ENCODE measurements around the gene LHFPL2. TPM values are rescaled to one million over a fixed set of nuclear protein-coding genes. Genes with fewer than 3 reads are reported as not detected.
A peak's percentile ranks its signal among the peaks of the same experiment; 100 is the strongest.

LHFPL2 gene
- total and polyA plus RNA-seq, 4 donors: 6.5 to 49.4 (median 47.7) TPM

DNA sequence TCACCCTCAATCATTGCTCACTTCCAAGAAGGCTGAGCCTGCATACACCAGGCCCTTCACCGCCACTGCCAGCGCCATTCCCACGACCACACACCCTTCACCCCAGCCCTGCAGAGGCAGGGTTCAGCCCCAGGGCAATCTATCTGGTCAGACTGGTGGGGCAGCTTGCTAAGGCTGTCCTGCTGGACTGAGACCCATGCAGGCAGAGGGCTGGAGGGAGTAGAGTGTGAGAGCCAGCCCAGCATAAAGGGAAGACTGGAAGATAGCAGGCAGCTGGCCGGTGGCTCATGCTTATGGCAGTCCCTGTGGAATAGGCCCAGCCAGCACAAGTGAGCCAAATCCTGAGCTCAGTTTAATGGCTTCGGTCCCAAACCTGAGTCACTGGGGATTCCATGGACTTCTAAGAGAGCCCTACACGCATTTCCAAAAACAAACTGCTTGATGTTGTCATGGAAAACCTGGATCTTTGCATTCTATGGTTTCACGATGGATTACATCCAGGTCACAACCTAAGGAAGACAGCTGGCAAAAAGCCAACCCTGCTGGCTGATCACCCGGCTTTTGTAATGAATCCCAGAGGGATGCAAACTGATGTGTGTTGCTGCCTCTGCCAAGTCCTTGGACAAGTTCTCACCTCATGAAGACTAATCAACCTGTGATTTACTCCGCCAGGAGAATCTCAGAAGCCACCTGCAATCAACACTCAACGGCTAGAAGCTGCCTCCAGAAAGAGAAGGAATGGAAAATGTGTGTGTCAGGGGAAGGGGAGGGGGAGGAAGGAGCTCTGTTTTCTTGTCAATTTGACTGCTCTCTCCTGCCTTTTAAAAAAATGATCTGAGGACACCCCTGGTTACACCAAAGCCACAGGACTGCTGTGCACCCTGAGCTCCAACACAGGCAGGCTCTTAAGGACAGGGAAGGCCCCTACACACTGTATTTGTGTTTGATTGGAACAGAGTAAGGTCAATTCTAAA is 143.6 kb downstream of the LHFPL2 start:
- Histone ChIP-seq H3K36me3 (ENCODE audit: control insufficient read depth in 4 of 4, insufficient read depth in 4 of 4, low read length in 4 of 4) (no peaks in the 10 kb centered on the region), H3K27ac (ENCODE audit: low read depth in 1 of 2, low read length in 1 of 2) (peak overlapping the region; percentile 43 to 78), H3K27me3 (ENCODE audit: control insufficient read depth in 3 of 3, insufficient read depth in 3 of 3, low read length in 2 of 3) (no peaks in the 10 kb centered on the region), H3K9ac (ENCODE audit: insufficient read depth in 1 of 2, low read length in 2 of 2) (peak overlapping the region in 1 of 2 donors; percentile 59), H3K4me1 (ENCODE audit: control insufficient read depth in 5 of 5, insufficient read depth in 5 of 5, low read length in 5 of 5) (peaks cover 6 to 72% (median 55%) of the 10 kb centered on the region in 5 donors), H3K4me3 (no peak overlapping the region), H3K9me3 (ENCODE audit: control insufficient read depth in 4 of 4, insufficient read depth in 3 of 4, low read length in 3 of 4) (no peaks in the 10 kb centered on the region)
- TF ChIP-seq CTCF (IDR thresholded peaks at IDR 0.05; ENCODE audit: control extremely low read depth, extremely low read depth): no peak
- 46 to 56% methylated on average over 10 of the region's 10 CpGs for WGBS, 2 donors
- ATAC-seq (ENCODE audit: insufficient read depth, low FRiP score) (peak; percentile 76), DNase-seq (peak; percentile 95 to 99 (median 99))

DNA sequence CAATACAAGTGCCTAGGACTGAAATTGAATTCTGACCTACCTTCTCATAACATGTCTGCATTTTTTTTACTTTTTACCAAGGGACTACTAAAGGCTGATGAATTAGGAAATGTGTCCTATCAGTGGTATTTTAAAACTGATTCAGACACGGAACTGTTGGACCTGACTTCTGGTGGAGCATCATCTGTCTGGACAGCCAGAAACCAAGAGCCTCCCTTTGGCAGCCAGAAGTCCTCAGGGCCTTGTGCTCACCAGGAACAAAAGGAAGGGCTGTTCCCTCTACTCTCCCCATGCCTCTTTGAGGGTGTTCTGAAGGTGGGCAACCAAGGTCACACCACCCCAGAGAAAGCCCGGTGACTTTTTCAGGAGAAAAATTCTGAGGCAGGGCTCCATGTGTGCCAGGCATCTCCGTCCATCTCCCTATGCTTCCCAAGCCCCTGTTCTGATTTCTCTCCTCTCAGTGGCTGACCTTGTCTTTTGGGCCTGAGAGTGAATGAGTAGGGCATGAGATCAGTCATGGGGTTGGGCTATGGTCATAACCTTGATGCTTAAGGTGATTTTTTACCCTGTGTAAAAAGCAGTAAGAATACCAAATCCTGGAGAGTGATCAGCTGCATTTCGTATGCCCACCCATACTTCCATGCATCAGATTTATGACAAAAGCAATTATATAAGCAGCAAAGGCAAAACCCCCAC is 144.5 kb downstream of the LHFPL2 start:
- Histone ChIP-seq H3K36me3 (ENCODE audit: control insufficient read depth in 4 of 4, insufficient read depth in 4 of 4, low read length in 4 of 4) (no peaks in the 10 kb centered on the region), H3K27me3 (ENCODE audit: control insufficient read depth in 3 of 3, insufficient read depth in 3 of 3, low read length in 2 of 3) (no peaks in the 10 kb centered on the region), H3K4me3 (no peak overlapping the region), H3K9ac (ENCODE audit: insufficient read depth in 1 of 2, low read length in 2 of 2) (peak overlapping the region in 1 of 2 donors; percentile 59), H3K9me3 (ENCODE audit: control insufficient read depth in 4 of 4, insufficient read depth in 3 of 4, low read length in 3 of 4) (no peaks in the 10 kb centered on the region), H3K4me1 (ENCODE audit: control insufficient read depth in 5 of 5, insufficient read depth in 5 of 5, low read length in 5 of 5) (peaks cover 6 to 63% (median 47%) of the 10 kb centered on the region in 5 donors), H3K27ac (ENCODE audit: low read depth in 1 of 2, low read length in 1 of 2) (peak overlapping the region in 1 of 2 donors; percentile 43)
- ATAC-seq (ENCODE audit: insufficient read depth, low FRiP score): no peak
- no peak for DNase-seq
- no peak for TF ChIP-seq CTCF (IDR thresholded peaks at IDR 0.05; ENCODE audit: control extremely low read depth, extremely low read depth)
- 76 to 84% methylated on average over 4 of the region's 4 CpGs for WGBS, 2 donors

DNA sequence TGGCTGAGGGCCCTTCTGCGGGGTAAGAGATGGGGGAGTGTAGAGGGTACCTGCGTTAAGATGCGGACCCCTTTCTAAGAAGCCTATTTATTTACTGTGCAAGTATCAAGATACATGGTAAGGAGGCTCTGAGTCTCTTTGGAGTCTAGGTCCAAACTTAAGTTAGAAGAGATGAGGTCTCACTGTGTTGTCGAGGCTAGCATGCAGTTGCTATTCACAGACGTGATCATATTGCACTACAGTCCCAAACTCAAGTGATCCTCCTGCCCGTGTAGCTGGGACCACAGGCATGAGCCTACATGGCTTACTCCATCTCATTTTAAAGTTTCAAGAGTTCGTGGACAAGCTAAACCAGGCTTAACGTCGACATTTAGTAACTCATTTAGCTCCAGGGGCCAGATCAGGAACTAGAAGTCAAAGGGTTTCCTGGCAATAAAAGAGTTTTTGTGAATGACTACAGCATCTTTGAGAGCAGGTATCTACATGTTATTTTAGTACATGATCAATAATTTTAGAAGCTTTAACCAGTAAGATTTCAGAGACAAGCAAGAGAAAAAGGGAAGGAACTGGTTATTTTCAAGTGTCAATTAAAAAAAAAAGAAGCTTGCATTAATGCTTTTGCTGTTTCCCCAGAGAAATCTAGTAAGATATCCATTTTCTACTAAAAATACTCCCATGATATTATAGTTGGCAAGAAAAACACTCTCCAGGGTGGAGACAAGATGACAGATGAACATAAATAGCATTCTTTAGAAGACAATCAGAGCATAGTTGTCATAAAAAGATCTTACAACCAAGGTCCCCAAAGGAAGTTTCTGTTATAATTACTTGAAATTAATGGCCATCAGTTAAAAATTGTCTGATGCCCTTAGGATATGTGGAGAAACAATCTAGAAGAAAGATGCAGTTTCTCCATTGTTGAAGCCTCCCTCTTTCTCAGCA is 146.9 kb downstream of the LHFPL2 start:
- TF ChIP-seq CTCF (IDR thresholded peaks at IDR 0.05; ENCODE audit: control extremely low read depth, extremely low read depth): no peak
- Histone ChIP-seq H3K36me3 (ENCODE audit: control insufficient read depth in 4 of 4, insufficient read depth in 4 of 4, low read length in 4 of 4) (no peaks in the 10 kb centered on the region), H3K4me1 (ENCODE audit: control insufficient read depth in 5 of 5, insufficient read depth in 5 of 5, low read length in 5 of 5) (peaks cover 11 to 40% (median 29%) of the 10 kb centered on the region in 5 donors), H3K27me3 (ENCODE audit: control insufficient read depth in 3 of 3, insufficient read depth in 3 of 3, low read length in 2 of 3) (no peaks in the 10 kb centered on the region), H3K27ac (ENCODE audit: low read depth in 1 of 2, low read length in 1 of 2) (no peak overlapping the region), H3K4me3 (no peak overlapping the region), H3K9me3 (ENCODE audit: control insufficient read depth in 4 of 4, insufficient read depth in 3 of 4, low read length in 3 of 4) (no peaks in the 10 kb centered on the region), H3K9ac (ENCODE audit: insufficient read depth in 1 of 2, low read length in 2 of 2) (no peak overlapping the region)
- no peak for DNase-seq
- 31 to 55% methylated on average over 9 of the region's 9 CpGs for WGBS, 2 donors
- ATAC-seq (ENCODE audit: insufficient read depth, low FRiP score): no peak
